Choroid plexus epithelial cell (primary cell): ENCODE measurements around the gene ME3.

Source experiments
- DNase-seq: peaks from one replicate; pipeline ENCODE4 v3.0.0-alpha.2; 2010; ENCODE audit warnings: low read depth
- H3K4me3 ChIP-seq: 2 replicates; pipeline ENCODE4 v1.5.1; 2011; ENCODE audit warnings: low read depth, mild to moderate bottlenecking, control low read depth, low read length, moderate library complexity
- TF ChIP-seq, protein P1 (sequence below): conservative IDR thresholded peaks from 2 replicates; pipeline ENCODE4 v1.5.1; 2011; ENCODE audit warnings: low read depth, mild to moderate bottlenecking, control low read depth, inconsistent platforms, low read length, moderate library complexity

The ME3 gene

DNA sequence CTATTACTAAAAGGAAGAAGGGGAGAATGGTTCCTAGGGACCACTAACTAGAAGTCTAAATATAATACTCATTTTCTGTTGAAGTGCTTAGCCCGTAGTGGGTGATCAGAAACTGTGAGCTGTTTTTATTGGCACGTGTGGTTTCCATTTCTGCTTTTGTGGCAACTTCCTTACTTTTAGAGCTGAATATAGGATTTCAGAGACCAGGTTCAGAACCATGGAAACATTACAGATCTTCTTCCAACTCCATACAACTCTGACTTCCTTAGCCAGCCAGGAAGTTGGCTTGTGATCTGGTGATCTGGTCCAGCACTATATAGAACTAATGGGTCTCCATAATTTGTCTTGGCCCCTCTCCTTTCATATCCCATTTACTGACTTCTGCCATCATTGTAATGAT lies 2.6 kb upstream of the ME3 start:
- no peak for DNase-seq
- TF ChIP-seq, protein P1, sequence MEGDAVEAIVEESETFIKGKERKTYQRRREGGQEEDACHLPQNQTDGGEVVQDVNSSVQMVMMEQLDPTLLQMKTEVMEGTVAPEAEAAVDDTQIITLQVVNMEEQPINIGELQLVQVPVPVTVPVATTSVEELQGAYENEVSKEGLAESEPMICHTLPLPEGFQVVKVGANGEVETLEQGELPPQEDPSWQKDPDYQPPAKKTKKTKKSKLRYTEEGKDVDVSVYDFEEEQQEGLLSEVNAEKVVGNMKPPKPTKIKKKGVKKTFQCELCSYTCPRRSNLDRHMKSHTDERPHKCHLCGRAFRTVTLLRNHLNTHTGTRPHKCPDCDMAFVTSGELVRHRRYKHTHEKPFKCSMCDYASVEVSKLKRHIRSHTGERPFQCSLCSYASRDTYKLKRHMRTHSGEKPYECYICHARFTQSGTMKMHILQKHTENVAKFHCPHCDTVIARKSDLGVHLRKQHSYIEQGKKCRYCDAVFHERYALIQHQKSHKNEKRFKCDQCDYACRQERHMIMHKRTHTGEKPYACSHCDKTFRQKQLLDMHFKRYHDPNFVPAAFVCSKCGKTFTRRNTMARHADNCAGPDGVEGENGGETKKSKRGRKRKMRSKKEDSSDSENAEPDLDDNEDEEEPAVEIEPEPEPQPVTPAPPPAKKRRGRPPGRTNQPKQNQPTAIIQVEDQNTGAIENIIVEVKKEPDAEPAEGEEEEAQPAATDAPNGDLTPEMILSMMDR: no peak
- H3K4me3 ChIP-seq: no peak overlapping the region

DNA sequence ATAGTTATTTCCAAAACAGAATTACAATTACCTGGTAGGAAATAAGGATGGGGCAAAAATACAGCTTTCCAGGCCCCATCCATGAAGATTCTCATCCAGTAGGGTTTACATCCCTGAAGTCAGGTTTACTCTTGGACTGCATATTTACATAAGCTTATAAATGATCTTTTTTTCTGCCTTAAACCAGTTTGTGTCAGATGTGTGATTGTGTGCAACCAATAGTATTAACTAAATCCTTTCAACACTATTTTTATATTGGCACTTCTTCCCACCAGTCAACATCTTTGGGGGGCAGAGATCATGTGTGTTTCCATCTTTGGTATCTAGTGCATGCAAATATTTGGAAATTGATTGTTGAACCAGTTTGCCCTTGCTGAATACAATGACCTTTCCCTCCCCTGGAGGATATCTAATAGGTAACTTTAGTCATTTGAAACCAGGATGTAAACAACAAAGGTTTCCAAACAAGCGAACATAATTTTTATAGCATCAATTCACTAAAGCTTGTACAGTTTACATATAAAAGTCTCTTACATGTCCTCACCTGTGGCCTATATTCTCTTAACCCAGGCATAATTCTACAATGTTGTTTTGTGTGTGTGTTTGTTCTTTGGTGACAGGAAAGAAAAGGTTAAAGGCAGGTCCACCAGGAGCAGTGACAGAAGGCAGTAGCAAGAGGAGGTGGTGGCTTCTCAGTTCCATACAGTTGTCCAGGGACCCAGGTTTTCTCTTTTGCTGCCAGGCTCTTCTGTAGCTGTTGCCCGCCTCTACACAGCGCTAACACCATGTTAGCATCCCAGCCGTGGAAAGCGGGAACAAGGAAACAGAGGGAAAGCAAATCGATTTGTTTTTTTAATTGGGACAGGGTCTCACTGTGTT lies 1.7 kb upstream of the ME3 start:
- no peak overlapping the region for H3K4me3 ChIP-seq
- TF ChIP-seq, protein P1: no peak
- no peak for DNase-seq

DNA sequence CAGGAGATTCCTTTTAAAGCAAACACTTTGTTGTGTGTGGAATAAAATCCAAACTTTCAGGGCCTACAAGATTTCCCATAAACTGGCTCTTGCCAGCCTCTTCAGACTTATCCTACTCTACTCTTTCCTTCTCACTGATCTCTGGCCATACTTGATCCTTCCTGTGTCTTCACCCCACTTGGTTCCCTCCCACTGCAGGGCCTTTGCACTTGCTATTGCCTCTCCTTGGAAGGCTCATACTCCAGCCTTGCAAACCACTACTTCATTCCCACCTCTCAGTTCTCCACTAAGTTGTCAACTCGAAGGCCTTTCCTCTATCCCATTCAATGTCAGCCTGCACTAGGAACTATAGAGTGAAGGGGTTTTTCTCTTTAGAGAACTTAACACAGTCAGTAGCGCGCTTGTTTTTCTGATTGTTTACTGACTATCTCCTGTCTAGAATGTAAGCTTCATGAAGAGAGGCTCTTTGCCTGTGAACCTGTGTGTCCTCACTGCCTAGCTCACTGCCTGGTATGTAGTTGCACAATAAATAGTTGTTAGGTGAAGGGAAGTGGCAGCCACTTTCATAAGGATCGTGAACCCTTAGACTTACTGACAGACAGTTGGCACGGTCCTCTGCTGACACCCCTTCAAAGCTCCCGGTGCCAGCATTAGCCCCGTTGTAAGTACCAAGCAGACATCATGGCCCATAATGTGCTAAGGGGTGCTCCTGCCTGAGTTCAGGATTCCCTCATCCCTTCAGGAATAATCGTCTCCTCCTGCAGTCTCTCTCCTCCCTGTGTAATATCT lies 833 bp upstream of the ME3 start:
- no peak for DNase-seq
- TF ChIP-seq, protein P1: no peak
- H3K4me3 ChIP-seq: no peak overlapping the region

DNA sequence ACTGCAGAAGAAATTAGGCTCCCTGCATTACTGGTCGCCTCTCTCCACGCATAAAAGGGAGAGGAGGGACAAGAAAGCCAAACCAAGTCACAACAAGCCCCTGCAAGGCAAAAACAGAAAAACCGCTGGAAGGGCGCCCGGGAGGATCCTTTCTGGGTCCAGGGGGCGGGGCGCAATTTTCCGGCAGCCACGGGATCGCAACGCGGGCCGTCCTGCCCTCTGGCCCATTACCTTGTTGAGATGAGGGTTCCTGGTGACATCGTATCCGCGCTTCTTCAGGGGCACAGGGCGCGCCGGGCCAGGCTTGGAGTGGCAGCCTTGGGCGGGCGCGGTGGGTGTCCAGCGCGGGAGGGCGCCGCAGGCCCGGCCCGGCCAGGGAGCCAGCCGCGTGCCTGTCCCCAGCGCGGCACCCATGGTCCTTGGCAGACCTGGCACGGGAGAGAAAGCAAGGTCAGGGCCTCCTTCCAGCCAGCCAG lies 847 bp downstream of the ME3 start:
- TF ChIP-seq, protein P1: no peak
- peak; percentile 44 for DNase-seq
- H3K4me3 ChIP-seq: peak overlapping the region; percentile 84

DNA sequence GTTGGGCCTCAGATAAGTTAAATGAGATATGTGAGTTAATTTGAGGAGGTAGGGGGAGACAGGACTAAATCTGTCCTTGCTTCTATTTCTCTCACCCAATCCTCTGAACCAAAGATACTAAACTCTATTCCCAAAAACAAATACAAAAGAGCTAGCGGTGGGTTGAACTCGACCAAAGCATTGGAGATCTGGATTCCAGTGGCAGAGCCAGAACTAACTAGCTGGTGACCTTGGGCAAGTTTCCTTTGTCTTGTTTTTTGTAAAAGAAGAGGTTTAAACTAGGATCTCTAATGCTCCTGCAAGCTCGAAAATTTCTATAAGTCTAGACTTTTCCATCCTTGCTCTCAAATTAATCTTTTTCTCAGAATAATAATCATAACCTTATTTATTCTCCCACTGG lies 1.5 kb downstream of the ME3 start:
- TF ChIP-seq, protein P1: no peak
- no peak for DNase-seq
- peak overlapping the region; percentile 84 for H3K4me3 ChIP-seq

DNA sequence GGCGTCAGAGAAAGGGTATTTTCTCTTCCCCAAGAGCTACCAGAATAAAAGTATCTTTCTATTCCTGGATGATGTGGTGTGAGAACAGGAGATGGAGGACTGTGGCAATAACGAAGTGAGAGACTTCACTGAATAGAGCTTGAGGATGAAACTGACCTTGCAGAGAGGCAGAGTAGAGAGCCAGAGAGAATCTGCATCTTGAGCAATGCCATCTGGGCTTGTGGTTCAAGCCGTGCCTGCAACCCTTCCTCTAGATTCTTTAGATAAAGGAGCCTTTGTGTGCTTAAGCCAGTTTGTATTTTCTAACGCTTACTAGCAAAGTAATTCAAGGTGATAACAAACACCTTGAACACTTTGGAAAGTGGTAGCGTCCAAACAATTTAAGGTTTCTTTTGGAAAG lies 2.2 kb downstream of the ME3 start:
- TF ChIP-seq, protein P1: no peak
- H3K4me3 ChIP-seq: no peak overlapping the region
- peak; percentile 90 for DNase-seq
